NCI-H1417 treated with DMSO at 0.1 percent for 48 hours (cell line): ENCODE results near the gene ACTG1.
A peak's percentile ranks its signal among the peaks of the same experiment; 100 is the strongest.

ENCODE experiments used
- DNase-seq: peaks from one replicate; lab custom pipeline; 2025; lab: John Stamatoyannopoulos, UW

The ACTG1 gene

DNA sequence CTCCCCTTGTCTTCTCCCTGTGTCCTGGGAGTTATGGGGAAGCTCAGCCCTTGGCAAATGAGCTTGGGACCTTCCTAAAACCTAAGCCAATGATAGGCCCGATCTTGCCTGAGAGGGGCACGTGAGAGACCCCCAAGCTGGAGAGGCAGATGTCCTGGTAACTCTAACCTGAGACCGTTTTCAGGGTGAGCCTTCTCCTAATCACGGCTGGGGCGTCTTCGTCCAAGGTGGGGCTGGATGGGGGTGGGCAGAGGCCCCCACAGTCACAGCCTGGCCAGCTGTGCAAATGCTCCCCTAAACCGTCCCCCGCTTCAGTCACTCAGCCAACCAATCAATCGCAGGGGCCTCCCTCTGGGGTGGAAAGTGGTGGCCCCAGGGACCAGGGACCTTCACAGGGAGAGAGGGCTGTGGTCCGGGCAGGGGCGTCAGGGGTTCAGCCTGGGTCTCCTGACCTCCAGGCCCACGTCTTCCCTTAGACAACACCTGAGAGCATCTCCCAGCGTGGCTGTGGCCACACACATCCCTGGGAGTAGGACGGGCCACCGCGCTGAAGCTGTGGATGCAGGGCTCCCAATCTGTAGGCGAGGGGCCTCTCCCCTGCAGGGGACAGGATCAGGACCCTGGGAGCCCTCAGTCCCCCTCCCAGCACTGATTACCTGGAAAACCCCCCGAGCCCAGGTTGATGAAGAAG, 30.6 kb downstream of the ACTG1 start:
- DNase-seq, result no peak

DNA sequence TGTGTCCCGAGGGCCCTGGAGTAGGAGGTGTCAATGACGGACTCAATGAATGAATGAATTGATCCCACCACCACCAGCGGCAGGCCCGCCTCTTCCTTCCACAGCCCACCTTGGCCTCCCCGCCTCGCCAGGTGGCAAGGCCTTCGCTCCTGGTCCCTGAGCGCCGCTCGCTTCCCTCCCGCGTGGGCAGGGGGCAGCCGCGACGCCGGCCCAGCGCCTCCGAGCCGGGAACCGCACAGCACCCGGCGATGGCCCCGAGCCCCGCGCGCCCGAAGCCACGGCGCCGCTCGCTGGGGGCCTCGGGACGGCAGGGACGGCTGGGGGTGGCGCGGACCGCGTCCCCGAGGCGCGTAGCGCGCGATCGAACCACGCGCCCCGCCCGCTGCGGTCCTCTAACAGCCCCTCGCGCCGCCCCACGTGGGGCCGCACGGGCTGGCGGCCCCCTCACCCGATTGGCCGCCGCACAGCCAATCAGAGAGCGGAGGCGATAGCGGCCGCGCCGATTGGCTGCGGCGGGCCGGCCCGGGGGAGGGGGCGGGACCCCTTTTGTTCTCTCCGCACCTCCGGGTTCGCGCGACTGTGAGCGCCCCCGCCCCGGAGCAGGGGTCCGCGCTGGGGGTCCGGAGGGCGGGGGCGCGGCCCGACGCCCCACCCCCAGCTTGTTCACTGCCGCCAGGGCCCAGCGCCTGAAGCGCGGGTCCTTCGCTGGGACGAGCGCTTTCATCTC, 31.4 kb downstream of the ACTG1 start:
- DNase-seq, result peak; percentile 74

DNA sequence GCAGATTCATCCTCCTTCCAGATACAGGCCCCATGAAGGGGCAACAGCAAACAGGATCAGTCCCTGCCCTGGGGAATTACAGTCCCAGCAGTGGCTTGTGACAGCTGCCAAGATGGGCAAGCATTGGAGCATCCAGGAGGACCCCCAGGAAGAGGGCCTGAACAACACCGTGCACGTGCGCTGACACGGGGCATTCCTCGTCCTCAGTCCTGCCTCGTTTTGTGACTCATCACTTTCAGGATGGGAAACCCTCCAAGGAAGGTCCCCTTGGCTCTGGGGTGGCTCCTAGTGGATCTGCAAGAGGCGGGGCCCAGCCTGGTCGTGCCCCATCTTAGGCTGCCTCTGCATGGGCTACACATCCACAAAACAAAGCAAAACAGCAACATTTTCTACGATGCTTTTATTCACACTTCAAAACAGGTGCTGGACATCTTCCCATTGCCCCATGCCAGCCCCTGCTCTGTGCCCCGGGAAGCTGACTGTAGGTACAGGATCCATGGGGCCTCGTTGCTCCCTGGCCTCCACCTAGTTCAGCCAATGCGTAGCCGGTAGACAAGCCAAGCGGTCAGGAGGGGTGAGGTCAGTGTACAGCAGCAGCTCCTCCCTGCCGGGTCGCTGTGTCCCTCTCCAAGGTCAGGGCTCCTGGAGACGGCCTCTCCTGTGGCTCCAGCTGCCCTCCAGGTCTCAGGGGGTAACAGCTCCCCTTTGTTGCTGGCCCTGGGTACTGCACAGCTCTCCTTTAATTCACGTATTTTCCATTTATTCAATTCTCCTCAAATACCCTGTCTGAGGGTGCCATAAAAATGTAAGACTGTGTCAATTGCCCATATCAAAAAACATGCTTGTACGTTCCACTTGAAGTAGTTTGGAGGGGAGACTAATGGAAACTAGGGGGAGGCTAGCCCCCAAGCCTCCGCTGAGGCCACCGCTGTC, 32.2 kb downstream of the ACTG1 start:
- no peak for DNase-seq

DNA sequence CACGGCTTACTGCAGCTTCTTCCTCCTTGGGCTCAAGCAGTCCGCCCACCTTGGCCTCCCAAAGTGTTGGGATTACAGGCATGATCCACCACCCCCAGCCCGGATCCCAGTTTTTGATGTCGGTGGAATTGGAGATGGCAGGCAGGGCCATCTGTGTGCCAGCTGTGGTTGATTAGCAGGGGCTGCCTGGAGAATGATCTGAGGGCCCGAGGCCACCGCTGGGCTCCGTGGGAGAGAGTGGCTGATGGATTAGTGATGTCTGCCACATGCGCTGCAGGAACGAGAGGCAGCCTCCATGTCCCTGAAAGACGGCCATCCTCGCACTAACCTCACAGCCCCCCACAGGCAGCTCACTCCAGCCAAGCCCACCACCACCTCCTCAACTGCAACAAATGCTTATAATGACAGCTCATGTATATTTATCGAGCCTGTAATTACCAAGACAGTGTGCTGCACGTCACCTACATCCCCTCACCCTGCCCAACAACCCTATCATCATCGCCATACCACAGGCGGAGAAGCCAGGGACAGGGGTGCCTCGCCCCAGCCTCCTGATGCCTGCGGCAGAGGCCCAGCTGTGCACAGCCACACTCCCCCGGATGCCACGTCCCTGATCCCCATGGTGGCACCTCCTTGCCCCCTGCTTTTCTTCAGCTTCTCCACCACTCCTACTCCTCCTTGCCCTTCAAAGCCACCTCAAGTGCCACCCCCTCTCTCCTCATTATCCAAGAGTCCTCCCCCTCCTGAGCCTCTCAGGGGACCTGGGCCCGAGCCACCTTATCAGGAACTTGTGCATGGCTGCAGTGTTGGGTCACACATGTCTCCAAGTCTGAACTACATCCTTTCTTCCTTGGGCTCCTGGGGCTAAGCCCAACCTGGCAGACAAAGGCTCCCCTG, 33.2 kb downstream of the ACTG1 start:
- no peak for DNase-seq

DNA sequence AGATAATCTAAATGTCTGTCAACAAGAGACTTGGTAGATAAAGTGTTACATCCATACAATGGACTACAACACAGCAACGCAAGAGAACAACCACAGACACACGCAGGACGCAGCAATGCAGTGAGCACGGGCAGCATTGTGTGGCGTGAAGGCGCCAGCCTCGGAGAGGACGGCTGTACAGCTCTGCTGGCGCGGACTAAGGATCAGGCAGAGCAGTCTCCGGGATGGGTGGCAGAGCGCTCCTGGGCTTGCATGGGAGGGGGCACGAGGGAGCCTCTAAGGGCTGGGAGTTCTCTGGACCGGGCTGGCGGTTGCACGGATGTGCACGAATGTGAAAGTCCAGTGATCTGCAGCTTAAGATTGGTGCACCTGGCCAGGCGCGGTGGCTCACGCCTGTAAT, 34.5 kb downstream of the ACTG1 start:
- DNase-seq, result no peak

DNA sequence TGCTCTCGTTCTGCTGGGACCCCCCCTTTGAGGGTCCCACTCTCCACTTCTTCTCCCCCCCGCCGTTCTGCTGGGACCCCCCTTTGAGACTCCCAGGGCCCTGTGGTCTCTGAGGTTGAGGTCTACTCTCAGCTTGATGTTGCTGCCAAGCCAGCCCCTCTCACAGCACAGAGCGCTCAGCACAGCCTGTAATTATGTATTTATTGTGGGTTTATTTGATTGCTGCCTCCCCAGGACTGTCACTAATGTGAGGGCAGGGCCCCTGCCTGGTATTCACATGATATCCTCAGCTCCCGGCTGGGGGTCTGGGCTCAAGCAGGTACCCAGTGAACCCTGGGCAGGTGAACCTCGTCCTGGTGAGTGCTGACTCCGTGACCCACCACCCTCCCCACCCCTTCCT, 35.4 kb downstream of the ACTG1 start:
- DNase-seq, result peak; percentile 44

DNA sequence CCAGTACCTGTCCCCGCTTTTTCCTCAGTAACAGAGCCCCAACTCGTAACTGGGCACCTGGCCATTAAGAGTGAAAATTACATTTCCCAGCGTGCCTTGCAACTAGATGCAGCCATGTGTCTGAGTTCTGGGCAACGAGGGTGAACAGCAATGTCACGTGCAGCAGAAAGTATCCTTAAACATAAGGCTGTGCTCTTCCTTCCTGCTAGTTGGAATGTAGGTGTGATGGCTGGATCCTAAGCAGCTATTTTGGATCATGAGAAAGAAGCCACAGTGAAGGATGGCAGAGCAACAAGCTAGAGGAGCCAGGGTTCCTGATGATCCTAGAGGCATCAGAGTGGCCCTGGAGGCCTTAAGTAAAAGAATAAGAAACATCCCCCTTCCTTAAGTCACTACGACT, 36.0 kb downstream of the ACTG1 start:
- no peak for DNase-seq

DNA sequence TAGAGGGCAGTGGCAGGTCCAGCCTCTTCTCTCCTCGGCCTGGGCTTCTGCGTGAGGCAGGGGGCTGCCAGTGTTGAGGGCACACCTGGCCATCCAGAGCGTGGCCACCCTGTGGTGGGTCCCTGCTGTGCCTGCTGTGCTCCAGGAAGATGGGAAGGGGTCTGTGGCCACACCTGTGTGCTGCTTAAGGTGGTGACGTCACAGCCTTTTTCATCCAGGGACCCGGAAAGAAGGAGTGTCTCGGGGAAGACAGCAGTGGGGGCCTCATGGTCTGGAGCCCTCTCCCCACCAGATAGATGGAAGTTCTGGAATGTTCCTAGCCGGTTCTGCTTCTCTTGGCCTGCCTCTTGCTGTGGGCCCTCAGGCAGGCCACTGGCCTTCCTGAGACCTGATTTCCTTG, 36.5 kb downstream of the ACTG1 start:
- DNase-seq, result no peak

DNA sequence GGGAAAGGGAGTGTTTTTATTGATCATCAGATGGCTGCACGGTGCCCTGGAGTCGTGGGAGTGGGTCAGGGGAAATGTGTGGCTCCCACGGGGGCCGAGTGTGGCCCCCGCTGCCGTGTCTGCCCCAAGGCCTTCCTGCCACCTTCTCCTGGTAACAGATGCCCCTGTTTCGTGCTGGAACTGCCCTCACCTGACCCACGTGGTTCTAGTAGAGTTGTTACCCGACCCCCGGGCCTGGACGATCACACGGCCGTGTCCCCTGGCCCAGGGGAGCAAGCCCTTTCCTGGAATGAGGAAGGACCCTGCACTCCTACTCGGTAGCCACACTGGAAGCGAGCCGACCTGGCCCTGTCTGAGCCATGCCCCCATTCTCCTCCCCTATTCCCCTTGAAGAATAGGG, 37.6 kb downstream of the ACTG1 start:
- no peak for DNase-seq

DNA sequence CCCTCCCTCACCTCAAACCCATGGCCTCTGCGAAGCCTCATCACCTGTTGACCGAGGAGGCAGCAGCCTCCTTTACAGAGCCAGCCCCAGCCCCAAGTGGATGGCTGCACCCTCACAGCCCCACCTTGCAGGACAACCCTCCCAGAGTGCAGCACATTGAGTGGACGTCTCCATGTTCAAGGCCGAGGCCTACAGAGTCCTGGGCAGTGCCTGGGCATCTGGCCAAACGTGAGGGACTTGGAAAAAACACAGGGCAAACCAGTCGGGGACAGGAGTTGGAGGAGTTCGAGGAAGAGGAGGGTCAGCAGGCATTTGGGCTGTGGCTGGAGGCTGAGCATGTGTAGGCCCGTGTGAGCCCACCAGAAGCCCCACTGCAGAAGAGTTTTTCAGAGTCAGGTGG, 39.6 kb downstream of the ACTG1 start:
- DNase-seq, result no peak

DNA sequence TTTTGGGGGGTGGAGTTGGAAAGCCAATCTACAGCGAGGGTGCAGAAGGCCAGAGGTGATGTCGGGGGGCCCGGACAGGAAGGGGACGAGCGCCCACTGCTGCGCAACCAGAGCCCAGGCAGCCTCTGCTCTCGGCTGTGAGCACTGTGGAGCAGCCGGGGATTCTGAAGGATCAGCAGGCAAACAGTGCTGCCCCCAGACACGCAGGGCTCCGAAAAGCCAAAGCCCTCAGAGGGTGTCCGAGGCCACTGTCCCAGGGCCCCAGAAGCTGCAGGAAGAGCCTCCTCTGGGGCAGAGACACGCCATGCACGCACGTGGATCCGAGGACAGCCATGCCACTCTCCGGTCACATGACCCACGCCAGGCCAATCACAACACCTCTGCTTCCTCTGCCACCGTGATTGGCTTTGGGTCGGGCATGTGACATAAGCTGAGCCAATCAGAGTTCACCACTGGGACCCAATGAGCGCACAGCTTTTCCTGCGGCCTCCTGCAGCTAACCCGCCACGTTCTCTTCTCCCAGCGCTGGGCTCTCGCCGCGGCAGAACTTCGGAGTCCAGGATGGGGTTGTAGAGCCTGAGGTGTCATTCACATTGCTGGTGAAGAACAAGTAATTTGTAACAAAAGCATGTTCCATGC, 40.7 kb downstream of the ACTG1 start:
- DNase-seq, result no peak

DNA sequence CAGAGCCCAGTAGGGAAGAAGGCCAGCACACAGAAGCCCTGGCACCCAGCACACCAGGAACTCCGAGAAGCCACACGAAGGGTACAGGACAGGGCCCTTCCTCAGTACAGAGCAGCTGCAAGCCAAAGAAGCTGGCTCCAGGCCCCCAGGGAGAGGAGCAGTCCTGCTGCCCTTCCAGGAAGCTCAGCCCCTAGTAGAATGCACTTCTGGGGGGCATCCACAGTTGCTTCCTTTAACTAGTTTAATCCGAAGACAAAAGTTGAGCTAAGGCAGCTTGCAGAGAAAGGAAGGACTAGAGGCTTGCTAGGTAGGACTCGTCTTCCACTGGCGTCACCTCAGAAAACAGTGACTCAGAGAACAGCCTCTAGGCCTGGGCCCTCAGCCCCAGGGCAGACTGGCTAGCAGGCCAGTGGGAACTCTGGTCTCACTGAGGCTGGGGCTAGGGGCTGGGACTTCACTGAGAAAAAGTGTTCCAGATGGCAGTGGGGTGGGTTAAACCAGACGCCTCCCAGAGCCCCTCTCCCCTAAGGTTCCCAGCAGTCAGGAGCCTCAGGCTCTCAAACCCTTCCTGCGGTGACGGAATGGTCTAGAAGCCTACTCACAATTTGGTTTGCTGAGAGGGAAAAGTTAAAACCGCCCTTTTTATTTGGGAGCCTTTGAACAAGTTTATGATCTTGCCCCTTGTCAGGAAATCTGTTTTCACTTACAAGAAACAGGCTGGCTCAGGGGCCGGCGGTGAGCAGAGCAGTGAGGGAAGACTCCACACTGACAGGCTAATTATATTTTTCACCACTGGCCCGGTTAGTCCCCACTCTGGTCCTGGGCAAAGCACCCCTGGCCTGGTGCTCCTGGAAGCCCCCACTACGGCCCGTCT, 41.4 kb downstream of the ACTG1 start:
- no peak for DNase-seq

DNA sequence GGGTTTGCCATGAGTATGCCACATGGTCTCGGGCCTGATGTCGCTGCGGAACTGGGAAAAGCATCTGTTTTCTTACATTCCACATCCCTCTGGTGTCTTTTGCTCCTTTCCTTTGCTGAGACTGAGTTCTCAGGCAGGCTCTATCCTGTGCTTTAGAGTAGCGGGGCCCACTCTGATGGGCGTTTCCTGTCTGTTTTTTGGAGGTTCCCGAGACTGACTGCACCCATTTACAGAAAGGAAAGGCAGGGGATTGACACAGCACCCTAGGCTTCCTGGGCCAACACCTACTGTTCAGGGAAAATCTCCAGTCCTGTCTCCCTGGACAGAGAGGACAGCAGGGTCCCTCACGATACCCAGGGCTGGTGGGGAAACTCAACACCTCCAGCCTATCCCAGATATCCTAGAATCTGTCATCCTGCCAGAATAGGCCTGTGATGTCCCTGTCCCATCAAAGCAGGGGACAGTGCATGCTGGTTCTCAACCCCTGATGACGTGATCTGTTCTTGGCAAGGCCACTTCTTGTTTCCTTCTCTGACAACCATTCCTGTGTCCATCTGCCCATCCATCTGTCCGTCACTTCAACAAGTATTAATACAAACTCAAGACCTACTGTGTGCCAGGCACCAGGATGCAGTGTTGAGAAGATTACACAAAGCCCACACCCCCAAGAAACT, 42.2 kb downstream of the ACTG1 start:
- no peak for DNase-seq

DNA sequence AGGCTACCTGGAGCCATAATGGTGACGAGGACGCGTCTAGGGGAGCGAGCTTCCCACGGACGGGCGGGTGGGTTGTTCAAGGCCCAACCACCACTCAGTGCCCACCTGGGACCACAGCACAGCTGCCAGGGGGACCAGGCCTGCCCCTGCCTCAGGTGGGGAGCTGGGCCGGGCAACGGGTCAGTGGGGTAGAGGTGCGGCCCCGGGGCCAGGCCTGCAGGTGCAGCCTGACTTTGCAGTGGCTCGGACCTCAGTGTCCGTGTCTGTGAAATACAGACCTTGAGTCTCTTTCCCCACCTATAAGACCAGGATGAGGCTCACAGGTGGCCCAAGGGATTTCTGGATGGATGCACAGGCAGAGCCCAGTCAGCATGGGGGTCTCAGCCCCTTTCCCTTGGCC, 43.3 kb downstream of the ACTG1 start:
- DNase-seq, result no peak

DNA sequence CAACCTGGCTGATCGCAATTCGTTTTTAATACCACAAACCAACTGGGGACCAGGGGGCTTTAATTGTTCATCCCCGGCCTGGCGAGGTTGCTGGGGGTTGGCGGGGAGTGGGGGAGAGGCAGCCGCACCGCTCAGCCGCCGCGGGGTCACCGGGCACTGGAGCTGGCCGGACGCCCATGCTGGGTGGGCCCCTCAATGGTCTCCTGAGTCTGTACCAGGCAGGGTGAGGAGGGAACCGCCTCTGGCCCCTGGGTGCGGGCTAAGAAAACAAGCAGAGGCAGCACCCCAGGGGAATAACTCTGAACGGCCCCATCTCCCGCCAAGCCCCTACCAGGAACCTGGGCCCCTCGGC, 43.9 kb downstream of the ACTG1 start:
- DNase-seq, result no peak

DNA sequence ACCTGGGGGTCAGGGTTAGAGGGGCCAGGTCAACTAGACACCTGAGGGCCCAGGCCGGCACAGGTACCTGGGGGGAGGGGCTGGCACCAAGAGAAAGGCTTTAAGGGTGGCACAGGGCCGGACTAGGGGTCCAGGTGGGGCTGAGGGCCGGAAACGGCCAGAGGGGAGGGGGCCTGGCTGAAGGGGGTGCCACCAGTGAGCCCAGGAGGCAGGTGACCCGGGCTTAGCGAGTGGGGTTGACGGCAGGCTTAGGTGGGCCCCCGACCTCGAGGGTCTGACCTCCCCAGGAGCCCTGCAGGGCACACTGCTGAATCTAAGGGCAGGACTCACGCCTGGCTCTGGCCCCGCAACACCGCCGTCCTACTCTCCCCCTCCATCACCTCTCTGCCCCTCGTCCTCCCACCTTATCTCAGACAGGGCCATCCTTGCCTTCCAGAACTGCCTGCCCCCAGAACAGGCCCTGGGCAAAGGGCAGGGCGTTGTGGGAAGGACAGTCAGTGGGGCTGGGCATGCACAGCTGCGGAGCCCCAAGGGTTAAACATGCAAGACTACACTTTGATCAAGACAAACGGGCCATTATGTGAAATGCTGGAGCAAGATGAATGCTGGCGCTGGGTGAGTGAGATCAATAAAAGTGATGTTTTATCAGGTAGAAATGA, 44.4 kb downstream of the ACTG1 start:
- DNase-seq, result no peak

DNA sequence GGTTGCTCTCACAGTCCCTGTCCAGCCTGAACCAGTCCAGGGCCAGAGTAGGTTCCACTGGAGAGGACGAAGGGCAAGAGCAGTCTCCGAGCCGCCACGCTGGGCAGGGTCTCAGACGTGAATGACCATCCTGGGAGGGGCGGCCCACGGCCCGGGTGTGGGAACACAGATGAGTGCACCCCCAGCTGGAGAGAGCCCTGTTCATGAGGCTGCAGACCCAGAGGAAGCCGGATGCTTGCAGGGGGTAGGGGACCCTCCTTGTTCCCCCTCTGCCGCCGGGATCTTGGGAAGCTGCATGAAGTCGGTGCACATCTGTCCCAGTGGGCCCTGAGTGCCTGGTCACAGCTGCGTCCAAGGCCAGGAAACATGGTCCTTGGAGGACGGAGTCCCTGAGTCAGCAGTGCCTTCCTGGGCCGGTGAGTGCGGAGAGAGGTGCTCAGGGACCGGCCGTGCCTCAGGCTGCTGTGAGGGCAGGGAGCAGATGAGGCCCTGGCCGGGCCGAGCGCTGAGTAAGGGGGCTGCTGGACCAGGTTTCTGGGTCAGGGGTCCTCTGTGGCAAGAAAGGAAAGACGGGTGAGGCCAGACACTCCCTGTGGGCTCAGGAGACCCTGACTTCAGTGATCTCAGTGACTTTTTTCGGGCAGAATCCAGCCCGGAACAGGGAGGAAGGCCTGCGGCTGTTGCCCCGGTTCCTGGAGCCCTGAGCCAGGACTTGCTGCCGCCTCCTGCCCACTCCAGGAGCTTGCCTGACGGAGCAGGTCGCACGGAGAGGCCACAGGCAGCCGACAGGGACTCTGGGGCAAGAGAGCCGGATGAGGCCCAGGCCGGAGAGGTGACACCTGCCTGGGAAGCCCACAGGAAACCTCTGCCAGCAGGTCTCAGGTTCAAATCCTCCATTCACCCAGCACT, 45.8 kb downstream of the ACTG1 start:
- DNase-seq, result no peak

DNA sequence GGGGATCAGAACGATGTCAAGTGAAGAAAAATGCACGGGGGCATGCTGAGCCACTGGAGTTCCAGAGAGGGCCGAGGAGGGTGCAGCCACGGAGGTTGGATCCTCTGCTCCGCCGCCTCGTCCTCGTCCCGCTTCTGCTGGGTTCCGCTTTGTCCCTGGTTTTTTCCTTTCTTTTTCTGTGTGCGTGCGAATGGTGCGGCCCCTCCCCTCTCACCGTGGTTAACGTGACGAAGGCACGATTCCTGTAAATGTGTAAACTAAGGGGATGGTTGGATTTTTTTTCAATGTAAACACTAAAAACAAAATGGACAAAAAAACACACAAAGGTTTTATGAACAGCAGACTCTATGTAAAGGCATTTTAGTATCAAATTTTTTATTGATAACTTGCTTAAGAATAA, 46.7 kb downstream of the ACTG1 start:
- DNase-seq, result no peak
